HEK293 (cell line): ENCODE results near the gene SOX13.

Experiments
- CTCF ChIA-PET: fragments of 350-600 bp; formaldehyde crosslinking; extraction: SDS; loops from one replicate; lab custom pipeline; 2021; ENCODE audit warnings: antibody characterized with exemption; lab: Yijun Ruan, JAX
- POLR2A ChIA-PET: fragments of 300-600 bp; formaldehyde crosslinking; extraction: SDS; loops from one replicate; lab custom pipeline; 2020; ENCODE audit warnings: antibody characterized with exemption, inconsistent platforms; lab: Yijun Ruan, JAX
- H3K27ac ChIP-seq: fragments of 200-500 bp; sonication (Bioruptor generic); 2 replicates; pipeline ENCODE4 v1.5.1; 2014; ENCODE audit warnings: low read depth, low read length, control low read depth, inconsistent platforms; ENCODE audit errors: extremely low read depth
- H3K36me3 ChIP-seq, 2 experiments: fragments of 200-500 bp in 1 of 2; sonication (Bioruptor generic) in 1 of 2; 1 replicate in 1 of 2; 2 replicates in 1 of 2; pipeline ENCODE4 v1.5.1; 2014 to 2017; ENCODE audit warnings: inconsistent platforms in 2 of 2, low read length in 2 of 2; ENCODE audit not compliant: control insufficient read depth in 2 of 2, insufficient read depth in 1 of 2
- H3K4me1 ChIP-seq: fragments of 200-500 bp; sonication (Bioruptor generic); 2 replicates; pipeline ENCODE4 v1.5.1; 2014; ENCODE audit warnings: mild to moderate bottlenecking, low read length, inconsistent platforms; ENCODE audit not compliant: control insufficient read depth, insufficient read depth
- H3K4me3 ChIP-seq: 2 replicates; pipeline ENCODE4 v1.5.1; 2011; ENCODE audit warnings: low read depth, mild to moderate bottlenecking, control low read depth, low read length, moderate library complexity
- H3K9me3 ChIP-seq: fragments of 200-500 bp; sonication (Bioruptor generic); 2 replicates; pipeline ENCODE4 v1.5.1; 2014; ENCODE audit warnings: low read depth, low read length, inconsistent platforms; ENCODE audit not compliant: control insufficient read depth, insufficient read depth
- EGR2 ChIP-seq: fragments of 450-650 bp; formaldehyde crosslinking; IDR thresholded peaks from 2 replicates; pipeline ENCODE4 v1.5.1; 2016; ENCODE audit warnings: low read depth, missing biosample characterization, missing genetic modification characterization
- KLF1 ChIP-seq: fragments of 450-650 bp; formaldehyde crosslinking; IDR thresholded peaks from 2 replicates; pipeline ENCODE4 v1.5.1; 2016; ENCODE audit warnings: missing biosample characterization, missing genetic modification characterization
- KLF16 ChIP-seq: fragments of 450-650 bp; formaldehyde crosslinking; IDR thresholded peaks from 2 replicates; pipeline ENCODE4 v1.5.1; 2017; ENCODE audit warnings: missing biosample characterization, missing genetic modification characterization
- KLF9 ChIP-seq: fragments of 450-650 bp; formaldehyde crosslinking; IDR thresholded peaks from 2 replicates; pipeline ENCODE4 v1.5.1; 2016; ENCODE audit warnings: missing biosample characterization, missing genetic modification characterization, low read depth
- MYNN ChIP-seq: fragments of 450-650 bp; formaldehyde crosslinking; IDR thresholded peaks from 2 replicates; pipeline ENCODE4 v1.5.1; 2016; ENCODE audit warnings: missing biosample characterization, missing genetic modification characterization, borderline replicate concordance
- PRDM10 ChIP-seq: fragments of 450-650 bp; formaldehyde crosslinking; IDR thresholded peaks from 2 replicates; pipeline ENCODE4 v1.5.1; 2016; ENCODE audit warnings: missing biosample characterization, missing genetic modification characterization
- PRDM2 ChIP-seq: fragments of 450-650 bp; formaldehyde crosslinking; IDR thresholded peaks from 2 replicates; pipeline ENCODE4 v1.5.1; 2016; ENCODE audit warnings: missing biosample characterization, missing genetic modification characterization, borderline replicate concordance
- SALL2 ChIP-seq: fragments of 450-650 bp; formaldehyde crosslinking; IDR thresholded peaks from 2 replicates; pipeline ENCODE4 v1.5.0; 2017; ENCODE audit warnings: missing biosample characterization, mild to moderate bottlenecking, missing genetic modification characterization, borderline replicate concordance
- SCRT1 ChIP-seq: fragments of 450-650 bp; formaldehyde crosslinking; IDR thresholded peaks from 2 replicates; pipeline ENCODE4 v1.5.1; 2016; ENCODE audit warnings: missing biosample characterization, missing genetic modification characterization, borderline replicate concordance
- ZFHX2 ChIP-seq: fragments of 450-650 bp; formaldehyde crosslinking; conservative IDR thresholded peaks from 2 replicates; pipeline ENCODE4 v1.5.1; 2016; ENCODE audit warnings: missing biosample characterization, missing genetic modification characterization
- ZIC2 ChIP-seq: fragments of 450-650 bp; formaldehyde crosslinking; IDR thresholded peaks from 2 replicates; pipeline ENCODE4 v1.5.1; 2016; ENCODE audit warnings: missing biosample characterization, missing genetic modification characterization
- ZNF335 ChIP-seq: fragments of 450-650 bp; formaldehyde crosslinking; conservative IDR thresholded peaks from 2 replicates; pipeline ENCODE4 v1.5.1; 2016; ENCODE audit warnings: missing biosample characterization, missing genetic modification characterization
- ZNF555 ChIP-seq: fragments of 450-650 bp; formaldehyde crosslinking; conservative IDR thresholded peaks from 2 replicates; pipeline ENCODE4 v1.5.1; 2017; ENCODE audit warnings: missing biosample characterization, mild to moderate bottlenecking, missing genetic modification characterization, inconsistent platforms
- ZNF600 ChIP-seq: fragments of 450-650 bp; formaldehyde crosslinking; IDR thresholded peaks from 2 replicates; pipeline ENCODE4 v1.5.1; 2016; ENCODE audit warnings: missing biosample characterization, missing genetic modification characterization
- ZNF768 ChIP-seq: fragments of 450-650 bp; formaldehyde crosslinking; IDR thresholded peaks from 2 replicates; pipeline ENCODE4 v1.5.1; 2018; ENCODE audit warnings: missing biosample characterization, mild to moderate bottlenecking, missing genetic modification characterization
- ZNF830 ChIP-seq: fragments of 450-650 bp; IDR thresholded peaks from 2 replicates; pipeline ENCODE4 v1.5.0; 2018; ENCODE audit warnings: missing biosample characterization, missing genetic modification characterization, low read depth, mild to moderate bottlenecking, moderate library complexity
- TF ChIP-seq, protein P1 (sequence below): fragments of 450-650 bp; formaldehyde crosslinking; IDR thresholded peaks from 2 replicates; pipeline ENCODE4 v1.5.1; 2016; ENCODE audit warnings: missing biosample characterization, missing genetic modification characterization, borderline replicate concordance

Gene SOX13

GRCh38 chr1:204150702-204151551 lies 78.0 kb downstream of the SOX13 start:
- H3K4me3 ChIP-seq, result peak overlapping the region; percentile 66
- H3K36me3 ChIP-seq, result peaks cover 0 to 1% of the 10 kb centered on the region in 2 experiments; a peak in 1 of 3 replicates
- H3K4me1 ChIP-seq, result peaks cover 3% of the 10 kb centered on the region
- TF ChIP-seq ZNF555 (tag by site-specific recombination) (no peak), ZNF335 (tag by site-specific recombination) (peak; percentile 83), ZIC2 (tag by site-specific recombination) (peak; percentile 47; the same call in 1 of the 2 replicates), ZNF830 (tag by site-specific recombination) (no peak), ZNF600 (tag by site-specific recombination) (peak; percentile 61), PRDM10 (tag by site-specific recombination) (peak; percentile 91), KLF16 (tag by site-specific recombination) (peak; percentile 47; the same call in 1 of the 2 replicates), SCRT1 (tag by site-specific recombination) (peak; percentile 41; the same call in 1 of the 2 replicates), KLF1 (tag by site-specific recombination) (0 out of 2 replicates have a peak, but pooled peaks have one; percentile 16), MYNN (tag by site-specific recombination) (peak; percentile 98), ZFHX2 (peak; percentile 12; the same call in 1 of the 2 replicates), EGR2 (peak; percentile 57), SALL2 (tag by site-specific recombination) (no peak), KLF9 (tag by site-specific recombination) (peak; percentile 60; the same call in 1 of the 2 replicates), PRDM2 (tag by site-specific recombination) (no peak), ZNF768 (no peak)
- TF ChIP-seq, protein P1, sequence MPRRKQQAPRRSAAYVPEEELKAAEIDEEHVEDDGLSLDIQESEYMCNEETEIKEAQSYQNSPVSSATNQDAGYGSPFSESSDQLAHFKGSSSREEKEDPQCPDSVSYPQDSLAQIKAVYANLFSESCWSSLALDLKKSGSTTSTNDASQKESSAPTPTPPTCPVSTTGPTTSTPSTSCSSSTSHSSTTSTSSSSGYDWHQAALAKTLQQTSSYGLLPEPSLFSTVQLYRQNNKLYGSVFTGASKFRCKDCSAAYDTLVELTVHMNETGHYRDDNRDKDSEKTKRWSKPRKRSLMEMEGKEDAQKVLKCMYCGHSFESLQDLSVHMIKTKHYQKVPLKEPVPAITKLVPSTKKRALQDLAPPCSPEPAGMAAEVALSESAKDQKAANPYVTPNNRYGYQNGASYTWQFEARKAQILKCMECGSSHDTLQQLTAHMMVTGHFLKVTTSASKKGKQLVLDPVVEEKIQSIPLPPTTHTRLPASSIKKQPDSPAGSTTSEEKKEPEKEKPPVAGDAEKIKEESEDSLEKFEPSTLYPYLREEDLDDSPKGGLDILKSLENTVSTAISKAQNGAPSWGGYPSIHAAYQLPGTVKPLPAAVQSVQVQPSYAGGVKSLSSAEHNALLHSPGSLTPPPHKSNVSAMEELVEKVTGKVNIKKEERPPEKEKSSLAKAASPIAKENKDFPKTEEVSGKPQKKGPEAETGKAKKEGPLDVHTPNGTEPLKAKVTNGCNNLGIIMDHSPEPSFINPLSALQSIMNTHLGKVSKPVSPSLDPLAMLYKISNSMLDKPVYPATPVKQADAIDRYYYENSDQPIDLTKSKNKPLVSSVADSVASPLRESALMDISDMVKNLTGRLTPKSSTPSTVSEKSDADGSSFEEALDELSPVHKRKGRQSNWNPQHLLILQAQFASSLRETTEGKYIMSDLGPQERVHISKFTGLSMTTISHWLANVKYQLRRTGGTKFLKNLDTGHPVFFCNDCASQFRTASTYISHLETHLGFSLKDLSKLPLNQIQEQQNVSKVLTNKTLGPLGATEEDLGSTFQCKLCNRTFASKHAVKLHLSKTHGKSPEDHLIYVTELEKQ (tag by site-specific recombination), result no peak
- POLR2A ChIA-PET, result interaction anchor here (1.0 kb wide), 2 partner anchors 13 to 365 kb away, joined by 3 to 4 read pairs; partner anchors contain the start of gene MDM4
- CTCF ChIA-PET, result interaction anchor here (0.6 to 2.9 kb wide), 9 partner anchors 11 to 1059 kb away, joined by 3 to 9 read pairs (median 3); no protein-coding TSS in a partner anchor
- no peak overlapping the region; the same call in 1 of the 2 replicates for H3K27ac ChIP-seq
- no peaks in the 10 kb centered on the region for H3K9me3 ChIP-seq
